OCI-LY3 (cell line): ENCODE results near the gene SCN1B.

Experiments
- H2AFZ ChIP-seq: fragments of 200-600, 300-600 bp; shearing (Covaris generic); 2 replicates; pipeline ENCODE4 v1.6.0; 2014; ENCODE audit warnings: antibody characterized with exemption, low read depth, low read length
- H3K27ac ChIP-seq: fragments of 200-600, 300-600 bp; sonication (generic); 2 replicates; pipeline ENCODE4 v1.5.1; 2014; ENCODE audit warnings: mild to moderate bottlenecking, low read length, moderate library complexity, mixed read lengths
- H3K27me3 ChIP-seq: fragments of 200-600, 300-600 bp; sonication (generic); 2 replicates; pipeline ENCODE4 v1.6.1; 2014; ENCODE audit warnings: low read depth, low read length, mixed read lengths
- H3K36me3 ChIP-seq: fragments of 200-600, 300-600 bp; sonication (generic); replicated peaks from 2 replicates; pipeline ENCODE3; 2014; ENCODE audit warnings: low read depth, low read length, mixed read lengths
- H3K4me1 ChIP-seq: fragments of 300-600, 200-600 bp; sonication (generic); 2 replicates; pipeline ENCODE4 v1.6.1; 2014; ENCODE audit warnings: low read length, mixed read lengths
- H3K4me2 ChIP-seq: fragments of 200-600, 300-600 bp; sonication (generic); 2 replicates; pipeline ENCODE4 v1.6.1; 2014; ENCODE audit warnings: low read length, mixed read lengths
- H3K4me3 ChIP-seq: fragments of 300-600, 200-600 bp; sonication (generic); 2 replicates; pipeline ENCODE4 v1.5.1; 2014; ENCODE audit warnings: antibody characterized with exemption, mild to moderate bottlenecking, low read length, moderate library complexity
- H3K79me2 ChIP-seq: fragments of 300-600, 200-600 bp; shearing (Covaris generic); 2 replicates; pipeline ENCODE4 v1.6.1; 2014; ENCODE audit warnings: mild to moderate bottlenecking, low read length, mixed read lengths
- H3K9ac ChIP-seq: fragments of 300-600, 200-600 bp; shearing (Covaris generic); 2 replicates; pipeline ENCODE4 v1.6.0; 2014; ENCODE audit warnings: mild to moderate bottlenecking, low read length, moderate library complexity
- H3K9me3 ChIP-seq: fragments of 200-600, 300-600 bp; shearing (Covaris generic); 2 replicates; pipeline ENCODE4 v1.6.1; 2014; ENCODE audit warnings: low read length, mixed read lengths; ENCODE audit not compliant: insufficient read depth
- H4K20me1 ChIP-seq: fragments of 200-600, 300-600 bp; sonication (generic); 2 replicates; pipeline ENCODE4 v1.6.1; 2016; ENCODE audit warnings: low read length, mixed read lengths; ENCODE audit not compliant: insufficient read depth
- CTCF ChIP-seq: fragments of 200-600, 300-600 bp; sonication (generic); IDR thresholded peaks from 2 replicates; pipeline ENCODE4 v1.5.1; 2014; ENCODE audit warnings: antibody characterized with exemption, low read length, low read depth
- EZH2phosphoT487 ChIP-seq: fragments of 200-600 bp; shearing (Covaris generic); IDR thresholded peaks from 2 replicates; pipeline ENCODE4 v1.6.1; 2018; ENCODE audit warnings: antibody characterized with exemption, mixed run types, low read depth

Gene SCN1B

GRCh38 chr19:35085947-35086346 lies 55.7 kb downstream of the SCN1B start:
- Histone ChIP-seq H3K27ac (peak overlapping the region; percentile 22; the same call in 1 of the 2 replicates), H3K36me3 (no peaks in the 10 kb centered on the region), H2AFZ (0 out of 2 replicates have a peak overlapping the region, but pooled peaks have one; percentile 33), H3K27me3 (no peaks in the 10 kb centered on the region; the same call in 1 of the 2 replicates), H3K9me3 (no peaks in the 10 kb centered on the region), H3K9ac (peak overlapping the region; percentile 4; the same call in 1 of the 2 replicates), H3K4me2 (peak overlapping the region; percentile 21), H4K20me1 (no peaks in the 10 kb centered on the region), H3K79me2 (no peaks in the 10 kb centered on the region), H3K4me1 (peaks cover 24% of the 10 kb centered on the region), H3K4me3 (no peak overlapping the region)
- no peak for TF ChIP-seq CTCF
- no peak for TF ChIP-seq EZH2phosphoT487

- H3K4me2 ChIP-seq, result peak overlapping the region; percentile 21
- no peak overlapping the region for H2AFZ ChIP-seq
- 0 out of 2 replicates have a peak overlapping the region, but pooled peaks have one; percentile 4 for H3K27ac ChIP-seq
- no peaks in the 10 kb centered on the region for H4K20me1 ChIP-seq
- H3K4me3 ChIP-seq, result no peak overlapping the region
- H3K27me3 ChIP-seq, result no peaks in the 10 kb centered on the region; the same call in 1 of the 2 replicates
- H3K9me3 ChIP-seq, result no peaks in the 10 kb centered on the region
- H3K9ac ChIP-seq, result no peak overlapping the region
- no peaks in the 10 kb centered on the region for H3K36me3 ChIP-seq
- peaks cover 24% of the 10 kb centered on the region for H3K4me1 ChIP-seq
- H3K79me2 ChIP-seq, result no peaks in the 10 kb centered on the region
- no peak for TF ChIP-seq EZH2phosphoT487
These were observed 56.2 kb downstream of the SCN1B start for GRCh38 chr19:35086455-35086854.

- H3K27me3 ChIP-seq, result no peaks in the 10 kb centered on the region; the same call in 1 of the 2 replicates
- TF ChIP-seq EZH2phosphoT487, result no peak
- TF ChIP-seq CTCF, result no peak
- peaks cover 24% of the 10 kb centered on the region for H3K4me1 ChIP-seq
- no peak overlapping the region for H3K27ac ChIP-seq
- no peaks in the 10 kb centered on the region for H3K9me3 ChIP-seq
- no peak overlapping the region for H3K9ac ChIP-seq
- H2AFZ ChIP-seq, result no peak overlapping the region
- H3K36me3 ChIP-seq, result no peaks in the 10 kb centered on the region
- no peaks in the 10 kb centered on the region for H3K79me2 ChIP-seq
- H4K20me1 ChIP-seq, result no peaks in the 10 kb centered on the region
- no peak overlapping the region for H3K4me2 ChIP-seq
- no peak overlapping the region for H3K4me3 ChIP-seq
These were observed 57.1 kb downstream of the SCN1B start for GRCh38 chr19:35087393-35087792.

DNA sequence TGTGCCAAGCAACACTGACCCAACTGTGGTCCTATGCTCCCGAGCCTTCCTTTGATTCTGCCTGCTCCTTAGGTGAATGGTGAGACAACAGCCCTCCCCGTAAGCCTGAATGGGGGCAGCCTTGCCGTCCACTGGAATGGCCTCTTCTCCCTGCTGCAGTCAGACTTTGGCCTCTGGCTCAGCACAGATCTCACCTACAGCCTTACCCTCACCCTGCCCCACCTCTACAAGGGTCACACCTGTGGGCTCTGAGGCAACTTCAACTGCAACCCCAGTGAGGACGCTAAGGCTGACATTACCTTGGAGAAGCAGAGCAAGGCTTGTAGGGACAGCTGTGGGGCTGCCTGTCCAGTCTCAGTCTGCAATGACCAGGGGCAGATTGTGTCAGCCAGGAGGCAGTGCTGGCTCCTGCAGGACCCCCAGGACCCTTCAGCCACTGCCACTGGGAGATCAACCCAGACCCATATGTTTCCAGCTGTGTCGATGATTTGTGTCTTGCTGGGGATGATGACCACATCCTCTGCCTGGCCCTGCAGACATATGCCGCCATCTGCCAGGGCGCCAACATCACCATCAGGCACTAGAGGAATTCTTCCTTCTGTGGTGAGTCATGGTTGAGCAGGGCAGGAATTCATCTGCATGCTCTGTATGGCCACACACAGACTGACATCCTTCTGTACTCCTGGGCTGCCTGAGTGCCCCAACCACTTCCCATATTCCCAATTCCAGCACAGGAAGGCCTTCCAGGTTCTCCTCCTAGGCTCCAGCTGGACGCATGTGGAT lies 58.1 kb downstream of the SCN1B start:
- Histone ChIP-seq H3K27ac (no peak overlapping the region), H3K4me2 (no peak overlapping the region), H3K9ac (no peak overlapping the region), H3K36me3 (no peaks in the 10 kb centered on the region), H4K20me1 (no peaks in the 10 kb centered on the region), H2AFZ (no peak overlapping the region), H3K9me3 (no peaks in the 10 kb centered on the region), H3K27me3 (no peaks in the 10 kb centered on the region; the same call in 1 of the 2 replicates), H3K4me1 (peaks cover 24% of the 10 kb centered on the region), H3K4me3 (no peak overlapping the region), H3K79me2 (no peaks in the 10 kb centered on the region)
- TF ChIP-seq EZH2phosphoT487, result no peak
- no peak for TF ChIP-seq CTCF
